GM20000 (cell line): ENCODE measurements around the gene SMOC2.

Experiments used
- DNase-seq: peaks from one replicate; pipeline ENCODE4 v3.0.0; 2012; ENCODE audit warnings: low spot score
- TF ChIP-seq, protein P1 (sequence below): IDR thresholded peaks from 2 replicates; pipeline ENCODE4 v1.5.1; 2012; ENCODE audit warnings: mild to moderate bottlenecking, control low read depth; ENCODE audit errors: extremely low read depth, missing control alignments

SMOC2 gene

GRCh38 chr6:168708984-168709383, 268.0 kb downstream of the SMOC2 start:
- no peak for DNase-seq
- TF ChIP-seq, protein P1, sequence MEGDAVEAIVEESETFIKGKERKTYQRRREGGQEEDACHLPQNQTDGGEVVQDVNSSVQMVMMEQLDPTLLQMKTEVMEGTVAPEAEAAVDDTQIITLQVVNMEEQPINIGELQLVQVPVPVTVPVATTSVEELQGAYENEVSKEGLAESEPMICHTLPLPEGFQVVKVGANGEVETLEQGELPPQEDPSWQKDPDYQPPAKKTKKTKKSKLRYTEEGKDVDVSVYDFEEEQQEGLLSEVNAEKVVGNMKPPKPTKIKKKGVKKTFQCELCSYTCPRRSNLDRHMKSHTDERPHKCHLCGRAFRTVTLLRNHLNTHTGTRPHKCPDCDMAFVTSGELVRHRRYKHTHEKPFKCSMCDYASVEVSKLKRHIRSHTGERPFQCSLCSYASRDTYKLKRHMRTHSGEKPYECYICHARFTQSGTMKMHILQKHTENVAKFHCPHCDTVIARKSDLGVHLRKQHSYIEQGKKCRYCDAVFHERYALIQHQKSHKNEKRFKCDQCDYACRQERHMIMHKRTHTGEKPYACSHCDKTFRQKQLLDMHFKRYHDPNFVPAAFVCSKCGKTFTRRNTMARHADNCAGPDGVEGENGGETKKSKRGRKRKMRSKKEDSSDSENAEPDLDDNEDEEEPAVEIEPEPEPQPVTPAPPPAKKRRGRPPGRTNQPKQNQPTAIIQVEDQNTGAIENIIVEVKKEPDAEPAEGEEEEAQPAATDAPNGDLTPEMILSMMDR, result no peak

DNA sequence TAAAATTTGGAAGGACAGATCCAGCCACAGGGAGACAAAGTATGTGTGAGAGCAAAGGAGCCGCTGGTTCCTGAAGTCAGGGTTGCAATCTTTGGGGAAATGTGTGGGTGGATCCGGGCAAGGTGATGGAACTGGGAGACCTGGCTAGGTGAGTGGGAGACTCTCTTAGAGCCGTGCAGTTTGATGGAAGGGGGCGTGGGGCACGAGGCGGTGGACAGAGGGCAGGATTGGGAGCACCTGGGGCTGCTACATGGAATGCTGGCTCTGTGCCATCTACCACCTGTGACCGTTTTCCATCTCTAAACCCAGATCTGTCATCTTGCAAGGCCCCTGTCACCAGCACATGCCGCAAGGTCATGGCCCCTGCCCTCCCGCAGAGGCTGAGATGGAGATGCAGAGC, 268.4 kb downstream of the SMOC2 start:
- no peak for DNase-seq
- TF ChIP-seq, protein P1, result no peak

- TF ChIP-seq, protein P1, result no peak
Observed at GRCh38 chr6:168709991-168710390, 269.0 kb downstream of the SMOC2 start.

DNA sequence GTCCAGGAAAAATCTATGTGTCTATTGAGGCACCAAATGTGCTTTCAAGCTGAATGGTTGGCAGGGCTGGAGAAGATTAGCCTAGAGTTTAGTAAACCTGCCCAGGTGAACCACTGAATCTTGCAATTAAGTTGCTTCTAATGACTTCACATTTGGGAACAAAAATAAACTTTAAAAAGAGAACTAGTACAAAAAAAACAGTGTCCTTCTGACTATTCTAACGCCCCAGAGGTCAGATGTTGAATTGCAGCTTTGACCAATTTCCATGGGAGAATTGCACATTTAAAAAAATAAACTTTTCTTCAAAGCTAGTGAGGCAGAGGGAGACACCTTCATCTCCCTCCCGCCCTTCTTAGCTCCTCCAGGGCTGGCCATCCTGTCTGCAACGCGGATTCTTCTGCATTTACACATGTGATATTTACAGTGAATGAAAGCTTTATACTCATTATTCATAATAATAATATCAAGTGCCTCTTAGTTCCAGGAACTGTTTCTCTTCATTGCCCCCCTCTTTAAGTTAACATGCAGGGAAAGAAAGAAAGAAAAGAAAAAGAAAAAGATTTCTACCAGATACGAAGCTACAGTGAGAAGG, 270.2 kb downstream of the SMOC2 start:
- DNase-seq, result no peak
- TF ChIP-seq, protein P1, result no peak

More at GRCh38 chr6:168709991-168710390, 269.0 kb downstream of the SMOC2 start:
- no peak for DNase-seq

GRCh38 chr6:168711666-168712300, 270.8 kb downstream of the SMOC2 start:
- TF ChIP-seq, protein P1, result no peak
- DNase-seq, result no peak

- TF ChIP-seq, protein P1, result no peak
- DNase-seq, result no peak
Observed at GRCh38 chr6:168712993-168713392, 272.0 kb downstream of the SMOC2 start.

- TF ChIP-seq, protein P1, result no peak
- no peak for DNase-seq
Observed at GRCh38 chr6:168713839-168714238, 272.9 kb downstream of the SMOC2 start.
